CD4-positive, alpha-beta T cell treated with Interleukin-2 at 100 ng/mL for 4 hours (primary cell): ENCODE data around the gene F8.

ENCODE experiments used
- DNase-seq: peaks from one replicate; pipeline ENCODE4 v3.0.0-alpha.2; 2020; ENCODE audit warnings: low spot score

F8 gene

DNA sequence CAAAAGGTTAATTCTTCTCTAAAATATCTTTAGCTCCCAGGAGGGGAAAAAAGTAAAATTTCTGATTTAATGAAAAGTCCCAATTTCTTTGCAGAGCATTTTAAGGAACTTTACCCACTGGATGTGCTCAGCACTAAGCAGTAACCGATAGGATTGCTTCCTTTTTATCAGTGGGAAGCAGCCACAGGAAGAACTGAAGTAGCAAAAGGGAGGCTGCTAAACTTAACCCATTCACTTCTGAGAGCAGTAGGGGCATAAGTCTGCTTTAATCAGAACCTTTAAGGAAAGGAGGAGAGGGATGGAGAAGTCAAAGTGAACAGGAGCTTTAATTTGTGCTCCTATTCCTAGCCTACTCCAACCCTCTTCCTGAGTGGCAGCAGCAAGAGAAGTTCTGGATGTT lies at the start of gene F8:
Gene F8 (minus strand): TSS at position 139 of the 400 bp plus-strand sequence. CDS start 171 bp downstream, outside the sequence.
- no peak for DNase-seq

- no peak for DNase-seq
Observed at GRCh38 chrX:155071694-155072280, 49.3 kb upstream of the F8 start.

GRCh38 chrX:155070975-155071693 lies 48.6 kb upstream of the F8 start, which contains the start of the genes BRCC3, CMC4 and MTCP1:
Gene BRCC3, plus strand, starts transcription at chrX:155071508. Its CDS starts 20 bp downstream, at chrX:155071528.
Gene CMC4, minus strand, starts transcription at chrX:155071136. Its CDS starts 7,113 bp downstream, at chrX:155064023.
Gene MTCP1, minus strand, starts transcription at chrX:155071136. Its CDS starts 5,126 bp downstream, at chrX:155066010.
- peak; percentile 73 for DNase-seq

DNA sequence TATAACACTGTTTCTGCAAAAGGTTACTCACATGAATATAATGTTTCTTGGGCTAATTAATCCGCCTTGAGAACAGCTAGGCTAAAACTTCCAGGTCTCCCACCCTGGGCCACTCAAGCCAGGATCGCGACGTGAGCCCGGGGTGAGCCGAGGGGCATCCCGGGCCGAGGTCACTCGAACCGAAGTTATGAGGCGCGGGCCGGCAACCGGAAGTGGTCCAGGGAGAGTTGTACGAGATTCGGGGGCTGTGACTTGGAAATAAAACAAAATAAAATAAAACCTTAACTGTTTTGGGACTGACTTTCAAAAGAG lies 48.1 kb upstream of the F8 start:
- DNase-seq: no peak

GRCh38 chrX:155070038-155070437 lies 47.5 kb upstream of the F8 start:
- no peak for DNase-seq

- DNase-seq: no peak
Observed at GRCh38 chrX:155069414-155069813, 46.9 kb upstream of the F8 start.

GRCh38 chrX:155068165-155068564 lies 45.6 kb upstream of the F8 start:
- no peak for DNase-seq

- DNase-seq: no peak
Observed at GRCh38 chrX:155065035-155065734, 42.7 kb upstream of the F8 start.

DNA sequence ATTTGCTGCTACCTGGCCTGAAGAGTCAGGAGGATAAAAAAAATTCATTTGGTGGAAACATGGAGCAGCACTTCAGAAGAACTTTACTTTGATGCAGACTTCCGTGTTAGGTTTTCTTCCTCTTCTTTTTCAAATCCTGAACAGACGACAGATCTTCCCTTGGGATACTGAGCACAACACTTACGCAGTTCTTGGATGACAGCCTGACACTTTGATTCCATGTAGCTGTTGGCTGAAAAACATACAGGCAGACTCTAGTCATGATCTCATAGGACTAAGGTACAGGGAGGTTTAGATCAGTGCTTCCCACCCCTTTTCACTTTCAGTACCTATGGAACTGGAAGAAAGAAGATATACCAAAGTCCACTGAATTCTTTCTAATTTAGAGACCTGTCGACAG lies 39.2 kb upstream of the F8 start:
- DNase-seq: no peak

DNA sequence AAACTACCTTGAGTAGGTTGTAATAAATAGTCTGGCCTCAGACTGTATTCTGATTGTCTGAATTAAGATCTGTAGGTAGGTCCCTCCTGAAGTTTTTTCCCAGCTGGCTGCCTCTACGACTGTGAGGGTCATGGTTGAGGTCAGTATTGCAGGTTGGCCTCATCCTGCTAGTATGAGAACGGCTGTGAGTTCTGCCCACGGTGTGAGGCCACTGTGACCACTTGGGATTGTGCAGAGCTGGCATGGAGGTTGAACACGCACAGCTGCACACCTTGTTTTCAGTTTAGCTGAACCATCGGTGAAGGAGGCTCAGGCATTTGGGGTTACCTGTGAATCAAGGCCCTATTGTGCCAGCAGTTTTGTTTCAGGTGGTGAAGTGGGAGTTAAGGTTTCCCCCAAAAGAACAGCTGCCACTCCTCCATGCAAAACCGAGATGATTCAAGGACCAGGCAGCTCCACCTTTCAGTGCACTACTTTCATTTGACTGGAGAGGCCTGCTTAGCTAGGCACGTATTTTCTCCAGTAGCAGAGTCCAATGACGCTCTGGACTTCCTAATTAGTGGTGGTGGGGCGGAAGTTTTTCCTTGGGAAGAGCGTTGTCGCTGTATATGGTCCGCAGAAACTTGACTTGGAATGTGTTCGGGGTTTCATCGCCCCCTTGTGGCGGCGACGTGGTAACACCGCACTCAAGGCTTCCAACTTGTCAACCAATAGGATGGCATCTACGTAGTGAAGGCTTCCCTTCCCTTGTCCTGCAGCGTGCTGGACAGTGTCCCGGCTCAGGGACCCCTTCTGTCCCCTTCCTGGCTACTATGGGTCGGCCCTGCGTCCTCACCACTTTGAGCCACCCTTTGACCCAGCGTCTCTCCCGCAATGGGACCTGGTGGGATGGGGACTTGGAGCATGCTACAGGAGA lies 34.6 kb upstream of the F8 start:
- DNase-seq: peak; percentile 57

GRCh38 chrX:155056471-155056870 lies 33.9 kb upstream of the F8 start:
- DNase-seq: peak; percentile 39

DNA sequence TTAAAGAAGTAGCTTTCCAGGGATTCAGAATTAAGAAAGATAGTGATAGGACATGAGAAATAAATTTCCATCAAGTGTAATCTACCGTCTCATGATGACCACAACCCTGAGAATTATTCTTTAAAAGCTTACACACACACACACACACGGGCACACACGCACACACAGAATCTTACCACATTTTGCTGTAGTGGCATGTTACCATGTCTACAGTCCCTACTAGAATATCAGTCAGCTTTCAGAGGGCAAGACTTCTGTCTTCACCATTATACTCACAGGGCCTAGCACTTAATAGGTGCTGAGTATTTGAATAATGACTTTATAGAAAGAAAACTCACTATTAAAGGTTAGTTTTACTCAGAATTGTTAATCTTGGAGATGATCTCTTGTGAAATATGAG lies 33.0 kb upstream of the F8 start:
- no peak for DNase-seq

GRCh38 chrX:155054255-155054654 lies 31.7 kb upstream of the F8 start:
- DNase-seq: no peak

DNA sequence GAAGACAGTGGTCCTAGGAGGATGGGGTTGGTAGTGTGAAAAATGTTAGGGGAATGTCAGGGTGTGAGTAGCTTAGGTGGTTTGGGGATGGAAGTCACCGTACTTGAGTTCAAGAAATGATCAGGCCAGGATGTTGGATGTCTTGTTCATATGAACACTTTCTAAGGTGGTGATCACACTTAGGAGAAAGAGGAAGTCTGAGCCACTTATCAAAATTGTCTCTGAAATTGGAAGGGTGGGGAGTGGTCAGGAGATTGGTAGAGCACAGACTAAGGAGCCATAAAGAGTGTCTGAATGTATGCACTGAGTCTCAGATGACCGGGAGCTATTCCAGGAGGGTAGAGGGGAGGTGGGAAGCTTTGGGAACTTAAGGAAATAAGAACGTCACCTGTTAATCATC lies 31.1 kb upstream of the F8 start:
- DNase-seq: no peak

GRCh38 chrX:155052738-155053498 lies 30.4 kb upstream of the F8 start:
- DNase-seq: no peak

- peak; percentile 50 for DNase-seq
Observed at GRCh38 chrX:155048977-155049619, 26.6 kb upstream of the F8 start.

DNA sequence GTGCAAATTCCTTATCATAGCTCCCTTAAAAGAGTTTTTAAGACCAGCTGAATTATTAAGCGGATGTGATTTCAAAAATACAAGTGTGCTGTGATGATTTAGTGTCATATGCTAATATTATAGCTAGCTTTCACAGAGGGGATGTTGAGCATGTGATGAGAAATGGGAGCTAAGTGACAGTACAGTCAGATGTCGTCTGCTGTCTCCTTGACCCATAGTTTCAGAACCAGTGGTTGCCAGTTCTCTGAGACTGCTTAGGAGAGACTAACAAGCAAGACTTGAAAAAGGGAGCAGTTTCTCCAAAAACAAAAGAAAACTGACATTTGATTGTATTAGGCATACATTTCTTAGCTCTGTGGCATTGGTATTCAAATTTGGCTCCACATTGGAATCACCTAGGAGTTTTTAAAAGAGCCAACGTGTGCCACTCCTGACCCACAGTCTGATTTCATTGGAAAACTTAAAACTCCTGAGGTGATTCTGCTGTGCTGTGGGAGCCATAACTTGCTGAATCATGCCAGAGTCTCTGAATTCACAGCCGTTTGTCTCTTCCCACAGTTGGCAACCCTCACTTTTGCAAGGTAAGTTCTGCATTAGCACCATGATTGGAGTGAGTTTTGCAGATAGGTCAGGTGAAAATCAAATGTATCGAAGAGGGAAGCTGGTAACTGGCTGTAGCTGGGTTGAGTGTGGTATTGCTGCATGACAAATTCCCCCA lies 24.4 kb upstream of the F8 start:
- DNase-seq: no peak

DNA sequence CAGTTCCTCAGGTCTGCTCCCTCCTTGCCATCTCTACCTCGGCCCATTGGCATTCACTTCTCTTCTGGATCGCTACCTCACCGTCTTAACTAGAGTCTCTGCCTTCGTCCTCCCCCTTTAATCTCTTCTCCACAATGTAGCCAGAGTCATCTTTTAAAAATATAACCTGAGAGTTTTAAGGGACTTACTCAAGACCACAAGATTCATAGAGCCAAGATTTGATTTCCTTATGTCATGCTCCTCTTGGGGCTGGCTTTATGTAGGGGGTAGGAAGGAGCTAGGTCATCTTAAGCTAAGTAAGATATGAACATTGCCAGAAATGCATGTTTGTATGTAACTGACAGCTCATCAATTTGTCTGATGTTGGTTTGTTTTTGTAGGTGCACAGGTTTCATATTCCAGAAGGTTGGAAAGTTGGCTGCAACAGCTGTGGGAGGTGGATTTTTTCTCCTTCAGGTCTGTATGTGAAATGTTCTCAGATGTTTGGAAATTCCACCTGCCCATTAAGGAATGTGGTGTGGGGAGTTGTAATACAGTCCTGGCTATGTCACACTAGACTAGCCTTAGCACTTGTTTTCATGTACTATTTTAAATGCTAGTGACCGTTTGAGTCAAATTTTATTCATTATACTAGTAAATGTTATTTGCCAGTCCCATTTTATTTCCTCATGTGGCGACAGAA lies 23.7 kb upstream of the F8 start:
- no peak for DNase-seq

GRCh38 chrX:155035688-155036087 lies 13.2 kb upstream of the F8 start:
- no peak for DNase-seq

- no peak for DNase-seq
Observed at GRCh38 chrX:155031657-155032056, 9.1 kb upstream of the F8 start.
